Stomach smooth muscle (tissue), 2 donors: ENCODE measurements around the gene TXNRD1.
A peak's percentile ranks its signal among the peaks of the same experiment; 100 is the strongest.

Experiments used
- H3K27ac ChIP-seq: one replicate; pipeline ENCODE4 v1.7.0; 2013; ENCODE audit warnings: mild to moderate bottlenecking, low read length, inconsistent platforms
- H3K27me3 ChIP-seq, 2 donors: one replicate each; pipeline ENCODE4 v1.7.0; 2013; ENCODE audit warnings: low read length in 2 of 2; ENCODE audit not compliant: insufficient read depth in 2 of 2, control insufficient read depth in 1 of 2
- H3K36me3 ChIP-seq, 2 donors: one replicate each; pipeline ENCODE4 v1.7.0; 2013; ENCODE audit warnings: low read length in 2 of 2; ENCODE audit not compliant: control insufficient read depth in 2 of 2, insufficient read depth in 2 of 2
- H3K4me1 ChIP-seq: one replicate; pipeline ENCODE4 v1.7.0; 2013; ENCODE audit warnings: low read length; ENCODE audit not compliant: control insufficient read depth, insufficient read depth
- H3K4me3 ChIP-seq, 2 donors: one replicate each; pipeline ENCODE4 v1.7.0; 2013; ENCODE audit warnings: low read length in 2 of 2
- H3K9ac ChIP-seq, 2 donors: one replicate each; pipeline ENCODE4 v1.7.0; 2013; ENCODE audit warnings: low read length in 2 of 2, mild to moderate bottlenecking in 1 of 2
- H3K9me3 ChIP-seq, 2 donors: one replicate each; pipeline ENCODE4 v1.7.0; 2013; ENCODE audit warnings: low read length in 2 of 2; ENCODE audit not compliant: control insufficient read depth in 2 of 2
- donor health status: healthy.
- donor health status: Pancreatic carcinoma.

TXNRD1 gene

GRCh38 chr12:104177663-104178501 is 37.7 kb upstream of the TXNRD1 start:
- Histone ChIP-seq H3K9me3 (peaks cover 0 to 4% of the 10 kb centered on the region in 2 donors), H3K9ac (peak overlapping the region in 1 of 2 donors; percentile 40), H3K36me3 (no peaks in the 10 kb centered on the region), H3K27ac (peak overlapping the region; percentile 83), H3K4me1 (peaks cover 33% of the 10 kb centered on the region), H3K4me3 (peak overlapping the region; percentile 14 to 40), H3K27me3 (no peaks in the 10 kb centered on the region)

GRCh38 chr12:104180374-104180773 is 35.2 kb upstream of the TXNRD1 start:
- Histone ChIP-seq H3K4me3 (peak overlapping the region in 1 of 2 donors; percentile 8), H3K27me3 (no peaks in the 10 kb centered on the region), H3K27ac (peak overlapping the region; percentile 49), H3K36me3 (no peaks in the 10 kb centered on the region), H3K4me1 (peaks cover 35% of the 10 kb centered on the region), H3K9me3 (peaks cover 7 to 18% of the 10 kb centered on the region in 2 donors), H3K9ac (no peak overlapping the region)

GRCh38 chr12:104181313-104181712 is 34.3 kb upstream of the TXNRD1 start:
- H3K27me3 ChIP-seq, result no peaks in the 10 kb centered on the region
- no peaks in the 10 kb centered on the region for H3K36me3 ChIP-seq
- H3K27ac ChIP-seq, result peak overlapping the region; percentile 49
- H3K4me1 ChIP-seq, result peaks cover 37% of the 10 kb centered on the region
- H3K9ac ChIP-seq, result no peak overlapping the region
- peaks cover 7 to 18% of the 10 kb centered on the region in 2 donors for H3K9me3 ChIP-seq
- H3K4me3 ChIP-seq, result no peak overlapping the region

- Histone ChIP-seq H3K4me3 (no peak overlapping the region), H3K36me3 (no peaks in the 10 kb centered on the region), H3K27ac (peak overlapping the region; percentile 53), H3K9me3 (peaks cover 7 to 18% of the 10 kb centered on the region in 2 donors), H3K27me3 (no peaks in the 10 kb centered on the region), H3K4me1 (peaks cover 37% of the 10 kb centered on the region), H3K9ac (no peak overlapping the region)
Observed at GRCh38 chr12:104182144-104182543, 33.4 kb upstream of the TXNRD1 start.

GRCh38 chr12:104182621-104183378 is 32.8 kb upstream of the TXNRD1 start:
- H3K4me1 ChIP-seq, result peaks cover 33% of the 10 kb centered on the region
- H3K27ac ChIP-seq, result peak overlapping the region; percentile 53
- no peak overlapping the region for H3K9ac ChIP-seq
- H3K4me3 ChIP-seq, result peak overlapping the region in 1 of 2 donors; percentile 20
- H3K27me3 ChIP-seq, result no peaks in the 10 kb centered on the region
- no peaks in the 10 kb centered on the region for H3K36me3 ChIP-seq
- H3K9me3 ChIP-seq, result peaks cover 7 to 18% of the 10 kb centered on the region in 2 donors

GRCh38 chr12:104183443-104183842 is 32.1 kb upstream of the TXNRD1 start:
- H3K27me3 ChIP-seq, result no peaks in the 10 kb centered on the region
- no peak overlapping the region for H3K9ac ChIP-seq
- H3K27ac ChIP-seq, result no peak overlapping the region
- H3K4me1 ChIP-seq, result peaks cover 27% of the 10 kb centered on the region
- peaks cover 7 to 18% of the 10 kb centered on the region in 2 donors for H3K9me3 ChIP-seq
- H3K36me3 ChIP-seq, result no peaks in the 10 kb centered on the region
- H3K4me3 ChIP-seq, result peak overlapping the region in 1 of 2 donors; percentile 20

GRCh38 chr12:104187446-104188155 is 28.0 kb upstream of the TXNRD1 start:
- Histone ChIP-seq H3K27me3 (no peaks in the 10 kb centered on the region), H3K9me3 (peaks cover 7 to 17% of the 10 kb centered on the region in 2 donors), H3K4me1 (peaks cover 6% of the 10 kb centered on the region), H3K4me3 (no peak overlapping the region), H3K36me3 (no peaks in the 10 kb centered on the region), H3K9ac (no peak overlapping the region), H3K27ac (no peak overlapping the region)

GRCh38 chr12:104188534-104188933 is 27.0 kb upstream of the TXNRD1 start:
- Histone ChIP-seq H3K27me3 (no peaks in the 10 kb centered on the region), H3K27ac (no peak overlapping the region), H3K9ac (no peak overlapping the region), H3K36me3 (no peaks in the 10 kb centered on the region), H3K9me3 (peaks cover under 1 to 7% of the 10 kb centered on the region in 2 donors), H3K4me1 (peaks cover 4% of the 10 kb centered on the region), H3K4me3 (no peak overlapping the region)

GRCh38 chr12:104189915-104190555 is 25.5 kb upstream of the TXNRD1 start:
- no peak overlapping the region for H3K27ac ChIP-seq

GRCh38 chr12:104190641-104191176 is 24.9 kb upstream of the TXNRD1 start:
- H3K4me1 ChIP-seq, result no peaks in the 10 kb centered on the region
- H3K4me3 ChIP-seq, result no peak overlapping the region
- H3K9ac ChIP-seq, result no peak overlapping the region
- H3K27me3 ChIP-seq, result no peaks in the 10 kb centered on the region
- H3K27ac ChIP-seq, result no peak overlapping the region
- H3K36me3 ChIP-seq, result no peaks in the 10 kb centered on the region
- H3K9me3 ChIP-seq, result no peaks in the 10 kb centered on the region

More at GRCh38 chr12:104189915-104190555, 25.5 kb upstream of the TXNRD1 start:
- Histone ChIP-seq H3K4me3 (no peak overlapping the region), H3K9me3 (no peaks in the 10 kb centered on the region), H3K9ac (no peak overlapping the region), H3K36me3 (no peaks in the 10 kb centered on the region), H3K27me3 (no peaks in the 10 kb centered on the region), H3K4me1 (peaks cover 4% of the 10 kb centered on the region)
